GM12878 (cell line): ENCODE data around the gene PCDHA1. TPM values are rescaled to one million over a fixed set of nuclear protein-coding genes. Genes with fewer than 3 reads are reported as not detected.
"Not testable (repeated sequence)": the region's sequence is repeated elsewhere in the genome, so short reads cannot be mapped to it uniquely, and the experiment has no call there.

Experiments used
- ATAC-seq: fragments of 200-7000 bp; cut with Tn5 transposase; 3 replicates; pipeline ENCODE4 v1.9.1; 2020; ENCODE audit warnings: mild to moderate bottlenecking, moderate library complexity
- BruUV-seq: library from RNA; stranded (reverse); fragments of 400-500 nt; replicated peaks from 2 replicates; lab custom pipeline; 2021; lab: Mats Ljungman, UMichigan
- CTCF ChIA-PET: fragments of 300-600 bp; sonication (Branson Sonifier 250); formaldehyde crosslinking; extraction: SDS; loops from one replicate; lab custom pipeline; 2021; ENCODE audit warnings: inconsistent platforms; lab: Yijun Ruan, JAX
- POLR2A ChIA-PET: fragments of 350-600 bp; formaldehyde crosslinking; extraction: SDS; loops from one replicate; lab custom pipeline; 2021; ENCODE audit warnings: inconsistent platforms; lab: Charles Lee
- RAD21 ChIA-PET: fragments of 300-600 bp; sonication (Branson Sonifier 250); formaldehyde crosslinking; loops from one replicate; lab custom pipeline; 2023; ENCODE audit warnings: antibody characterized with exemption; ENCODE audit not compliant: unreplicated experiment; lab: Charles Lee
- SMC1A ChIA-PET: fragments of 300-600 bp; sonication (Branson Sonifier 250); formaldehyde crosslinking; loops from one replicate; lab custom pipeline; 2023; ENCODE audit not compliant: unreplicated experiment, uncharacterized antibody; lab: Charles Lee
- DNase-seq: peaks from one replicate; pipeline ENCODE4 v3.0.0-alpha.2; 2011; ENCODE audit warnings: low read depth, low spot score
- FAIRE-seq: peaks from 3 replicates; lab custom pipeline; 2011; peaks lifted over from hg19 to GRCh38; lab: Jason Lieb, UNC
- H2AFZ ChIP-seq: 2 replicates; pipeline ENCODE4 v1.6.0; 2011; ENCODE audit warnings: low read depth, low read length, control low read depth; ENCODE audit not compliant: control insufficient read depth
- H3K27ac ChIP-seq: 2 replicates; pipeline ENCODE4 v1.5.1; 2011; ENCODE audit warnings: control low read depth; ENCODE audit not compliant: control insufficient read depth, insufficient read depth
- H3K27me3 ChIP-seq, 2 experiments: replicated peaks in 1 of 2; 2 replicates each; pipeline versions ENCODE4 v1.6.0 to v1.6.1; 2011; ENCODE audit warnings: low read length in 1 of 2; ENCODE audit not compliant: control insufficient read depth in 2 of 2, insufficient read depth in 2 of 2
- H3K36me3 ChIP-seq, 2 experiments: 2 replicates each; pipeline ENCODE4 v1.5.1; 2011; ENCODE audit warnings: low read length in 1 of 2; ENCODE audit not compliant: control insufficient read depth in 2 of 2, insufficient read depth in 2 of 2
- H3K4me1 ChIP-seq: 2 replicates; pipeline ENCODE4 v1.6.1; 2011; ENCODE audit warnings: mild to moderate bottlenecking, low read length, moderate library complexity, mixed read lengths; ENCODE audit not compliant: control insufficient read depth, insufficient read depth
- H3K4me2 ChIP-seq: 2 replicates; pipeline ENCODE4 v1.6.0; 2011; ENCODE audit warnings: control low read depth; ENCODE audit not compliant: control insufficient read depth, insufficient read depth
- H3K4me3 ChIP-seq: fragments of 200-600 bp; sonication (generic); 2 replicates; pipeline ENCODE4 v1.5.1; 2016
- H3K79me2 ChIP-seq: 2 replicates; pipeline ENCODE4 v1.6.0; 2011; ENCODE audit warnings: low read length; ENCODE audit not compliant: control insufficient read depth, insufficient read depth
- H3K9ac ChIP-seq: 2 replicates; pipeline ENCODE4 v1.8.0; 2011; ENCODE audit warnings: low read length, control low read depth, mixed read lengths; ENCODE audit not compliant: control insufficient read depth, insufficient read depth
- H3K9me3 ChIP-seq: replicated peaks from 3 replicates; pipeline ENCODE4 v1.5.1; 2011; ENCODE audit warnings: mild to moderate bottlenecking, low read length; ENCODE audit not compliant: control insufficient read depth, insufficient read depth
- H4K20me1 ChIP-seq: 2 replicates; pipeline ENCODE4 v1.6.0; 2011; ENCODE audit not compliant: control insufficient read depth, insufficient read depth
- E2F4 ChIP-seq: IDR thresholded peaks from 2 replicates; pipeline ENCODE4 v1.6.1; 2012; ENCODE audit warnings: low read depth, low read length, improper control_type of control experiment
- FOXK2 ChIP-seq: fragments of 450-650 bp; IDR thresholded peaks from 2 replicates; pipeline ENCODE4 v1.6.1; 2017; ENCODE audit warnings: mild to moderate bottlenecking, moderate library complexity
- IKZF1 ChIP-seq: fragments of 450-650 bp; conservative IDR thresholded peaks from 2 replicates; pipeline ENCODE4 v1.6.1; 2017; ENCODE audit warnings: antibody characterized with exemption, mild to moderate bottlenecking
- IRF3 ChIP-seq: fragments of 450-650 bp; IDR thresholded peaks from 2 replicates; pipeline ENCODE4 v1.6.1; 2014; ENCODE audit warnings: mild to moderate bottlenecking
- JUND ChIP-seq: IDR thresholded peaks from 2 replicates; pipeline ENCODE4 v1.6.1; 2012; ENCODE audit warnings: low read depth, mild to moderate bottlenecking, low read length, improper control_type of control experiment, moderate library complexity
- MXI1 ChIP-seq: fragments of 150-350 bp; IDR thresholded peaks from 2 replicates; pipeline ENCODE4 v1.6.1; 2011; ENCODE audit warnings: low read depth, mild to moderate bottlenecking, inconsistent platforms, low read length, improper control_type of control experiment
- NR2F1 ChIP-seq: fragments of 450-650 bp; conservative IDR thresholded peaks from 2 replicates; pipeline ENCODE4 v1.6.1; 2017; ENCODE audit warnings: mild to moderate bottlenecking
- POU2F2 ChIP-seq: IDR thresholded peaks from 3 replicates; pipeline ENCODE4 v1.6.1; 2011; ENCODE audit warnings: low read depth, mild to moderate bottlenecking, low read length, borderline replicate concordance
- RAD51 ChIP-seq: fragments of 450-650 bp; IDR thresholded peaks from 2 replicates; pipeline ENCODE4 v1.6.1; 2016; ENCODE audit warnings: moderate library complexity, mild to moderate bottlenecking, inconsistent platforms
- RELA ChIP-seq: fragments of 450-650 bp; IDR thresholded peaks from 2 replicates; pipeline ENCODE4 v1.8.0; 2014; ENCODE audit warnings: borderline replicate concordance; ENCODE audit not compliant: partially characterized antibody
- ZNF687 ChIP-seq: fragments of 450-650 bp; IDR thresholded peaks from 2 replicates; pipeline ENCODE4 v1.6.1; 2017; ENCODE audit warnings: mild to moderate bottlenecking, moderate library complexity
- WGBS: methylation state at CpG from one replicate; pipeline ENCODE4 v1.1.6; 2016; ENCODE audit warnings: low lambda C conversion rate; ENCODE audit not compliant: insufficient replicate concordance, insufficient coverage; ENCODE audit errors: missing lambda C conversion rate; 5-methylcytosine and 5-hydroxymethylcytosine counted together
- in situ Hi-C: fragments of 300-500 bp; cut with MboI; formaldehyde crosslinking; loops from 9 replicates; pipeline ENCODE4 v1.14.3; 2018; ENCODE audit warnings: mixed read lengths
- intact Hi-C: fragments of 100-400 bp; cut with micrococcal nuclease; formaldehyde crosslinking; loops from one replicate; pipeline ENCODE4 v1.14.2; 2022; ENCODE audit not compliant: unreplicated experiment
- polyA plus RNA-seq, 11 experiments: library from polyadenylated mRNA; depleted of rRNA in 4 of 11; unstranded in 6 of 11; stranded (reverse) in 5 of 11; fragments of >200 nt; fragmentation: Nextera tagmentation in 4 of 11; fragmentation: Illumina TruSeq in 1 of 11; extraction: Ambion mirVana in 4 of 11; extraction: Trizol in 1 of 11; gene quantifications; 1 replicate in 1 of 11; 2 replicates in 10 of 11; pipeline versions ENCODE4 v1.2.1 to v1.2.3, GENCODE V29; 2011 to 2016; ENCODE audit warnings: inconsistent platforms in 2 of 11, missing spikeins in 2 of 11, low read depth in 1 of 11
- total RNA-seq, 4 experiments: library from RNA; depleted of rRNA in 3 of 4; stranded (reverse); fragments of >200 nt in 3 of 4; fragmentation: Illumina TruSeq in 1 of 4; extraction: Trizol in 1 of 4; gene quantifications; 2 replicates each; pipeline versions ENCODE4 v1.2.1 to v1.2.3, GENCODE V29; 2013 to 2021

The PCDHA1 gene
- total and polyA plus RNA-seq, 10 of the 15 experiments (the other 5 are each of a cell fraction or from before 2014, with no cell fraction given): 0.03 TPM; not detected in 9

- H4K20me1 ChIP-seq, SMC1A ChIA-PET, FAIRE-seq, CTCF ChIA-PET, H3K9me3 ChIP-seq, BruUV-seq, RAD21 ChIA-PET, POLR2A ChIA-PET, H3K27me3 ChIP-seq, H3K9ac ChIP-seq, H3K4me2 ChIP-seq, H3K36me3 ChIP-seq, intact Hi-C loops, DNase-seq, H3K79me2 ChIP-seq, H3K4me1 ChIP-seq, H3K27ac ChIP-seq, ATAC-seq, H2AFZ ChIP-seq, H3K4me3 ChIP-seq, in situ Hi-C loops: not testable (repeated sequence)
- WGBS: 93% methylated on average over 67 of the region's 70 CpGs
These were observed 2.0 kb downstream of the PCDHA1 start for GRCh38 chr5:140787849-140788504.

- FAIRE-seq: no peak
- no TSS peak for BruUV-seq
- RAD21 ChIA-PET: no interaction called here
- no peak for TF ChIP-seq MXI1
- TF ChIP-seq NR2F1: no peak
- TF ChIP-seq FOXK2: no peak
- TF ChIP-seq RAD51: no peak
- TF ChIP-seq RELA: no peak
- TF ChIP-seq IKZF1: no peak
- no peak for TF ChIP-seq JUND
- TF ChIP-seq ZNF687: no peak
- no peak for TF ChIP-seq IRF3
- TF ChIP-seq E2F4: no peak
- TF ChIP-seq POU2F2: no peak
These were observed 5.1 kb downstream of the PCDHA1 start for GRCh38 chr5:140791089-140791488.

More at GRCh38 chr5:140791089-140791488, 5.1 kb downstream of the PCDHA1 start:
- DNase-seq (no peak), ATAC-seq (no peak)
- 38% methylated on average over 2 of the region's 2 CpGs for WGBS
- no peak overlapping the region for H2AFZ ChIP-seq
- H3K36me3 ChIP-seq: no peaks in the 10 kb centered on the region
- H3K9me3 ChIP-seq: peaks cover 6% of the 10 kb centered on the region; the same call in 2 of the 3 replicates
- H4K20me1 ChIP-seq: no peaks in the 10 kb centered on the region
- H3K4me1 ChIP-seq: no peaks in the 10 kb centered on the region
- no peaks in the 10 kb centered on the region for H3K27me3 ChIP-seq
- H3K9ac ChIP-seq: no peak overlapping the region
- in situ Hi-C loops (no loop called here), intact Hi-C loops (no loop called here)
- no peak overlapping the region for H3K4me2 ChIP-seq
- ChIA-PET SMC1A (no interaction called here), CTCF (no interaction called here), POLR2A (no interaction called here)
- H3K79me2 ChIP-seq: no peaks in the 10 kb centered on the region
- H3K27ac ChIP-seq: no peak overlapping the region
- H3K4me3 ChIP-seq: no peak overlapping the region
